Fibroblast of skin of right quadriceps (primary cell): Measurements from ENCODE around the gene ZDHHC4.

Experiments
- DNase-seq: peaks from one replicate; pipeline ENCODE4 v3.0.0-alpha.2; 2013

The ZDHHC4 gene

DNA sequence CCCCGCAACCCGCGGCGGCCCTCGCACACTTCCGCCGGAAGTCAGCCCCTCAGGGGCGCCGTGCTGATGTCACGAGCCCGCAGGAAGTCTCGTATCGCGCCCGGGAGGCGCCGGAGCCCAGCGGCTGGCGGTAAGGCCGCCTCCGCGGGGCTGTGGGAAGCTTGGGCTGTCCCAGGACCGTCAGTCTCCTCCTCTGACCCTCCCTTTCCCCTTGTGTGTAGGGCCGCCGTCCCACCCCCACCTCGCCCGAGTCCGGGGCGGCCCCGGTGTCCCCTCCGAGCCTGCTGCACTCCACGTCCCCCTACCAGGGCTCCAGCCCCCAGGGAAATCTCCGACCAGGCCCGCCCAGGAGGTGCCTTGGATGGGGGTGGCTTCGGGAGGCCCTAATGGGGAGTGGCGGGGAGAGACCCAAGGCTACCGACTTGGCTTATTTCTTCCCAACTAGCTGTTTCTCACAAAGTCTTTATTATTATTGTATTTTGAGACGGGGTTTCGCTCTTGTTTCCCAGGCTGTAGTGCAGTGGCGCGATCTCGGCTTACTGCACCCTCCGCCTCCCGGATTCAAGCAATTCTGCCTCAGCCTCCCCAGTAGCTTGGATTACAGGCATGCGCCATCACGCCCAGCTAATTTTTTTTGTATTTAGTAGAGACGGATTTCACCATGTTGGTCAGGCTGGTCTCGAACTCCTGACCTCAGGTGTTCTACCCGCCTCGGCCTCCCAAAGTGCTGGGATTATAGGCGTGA is at the start of gene ZDHHC4:
TSS of gene ZDHHC4 (plus strand) at position 86 of the 745 bp plus-strand sequence. CDS start 3,108 bp downstream, outside the sequence.
- DNase-seq, result peak; percentile 89

GRCh38 chr7:6528401-6529130 is 48.7 kb upstream of the ZDHHC4 start:
- no peak for DNase-seq

GRCh38 chr7:6529643-6530042 is 47.6 kb upstream of the ZDHHC4 start:
- DNase-seq, result no peak

DNA sequence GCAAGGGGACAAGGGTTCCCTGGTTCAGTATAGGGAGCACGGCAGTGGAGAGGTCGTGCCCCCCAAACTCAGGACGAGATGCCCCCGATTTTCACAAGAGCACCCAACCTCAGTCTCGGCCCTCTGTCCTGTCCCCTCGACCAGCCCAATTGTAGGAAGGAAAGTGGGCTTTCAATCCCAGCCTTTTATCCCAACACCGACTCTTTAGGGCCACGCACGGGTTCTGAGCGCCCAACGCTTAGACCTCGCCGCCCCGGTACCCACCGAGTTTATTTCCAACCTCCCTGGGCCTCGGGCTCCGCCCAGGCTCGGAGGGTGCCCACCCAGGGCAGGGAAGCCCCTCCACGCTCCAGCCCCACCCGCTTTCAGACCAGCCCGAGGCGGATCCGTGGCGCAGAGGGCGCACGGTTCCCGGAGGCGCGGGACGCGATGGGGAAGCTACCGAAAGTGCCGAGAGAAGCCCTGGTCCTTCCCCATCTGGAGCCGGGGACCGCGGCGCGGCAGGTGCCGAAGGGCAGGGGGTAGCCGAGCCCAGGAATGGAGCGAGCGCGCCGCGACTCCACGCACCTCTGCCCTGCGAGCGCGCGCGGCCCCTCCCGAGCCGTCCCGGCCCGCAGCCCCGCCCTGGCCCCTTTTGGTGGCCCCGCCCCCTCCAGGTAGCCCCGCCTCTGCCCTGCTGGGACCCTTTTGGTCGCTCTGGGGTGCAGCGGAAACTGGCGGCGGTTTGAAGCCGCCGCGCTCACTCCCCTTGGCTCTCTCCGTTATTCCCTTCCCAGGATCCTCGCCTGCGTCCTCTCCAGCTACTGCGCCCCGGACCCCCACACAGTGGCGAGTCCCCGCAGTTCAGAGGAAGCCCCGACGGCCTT is 46.4 kb upstream of the ZDHHC4 start:
- DNase-seq, result no peak

- no peak for DNase-seq
Observed at GRCh38 chr7:6531492-6532279, 45.6 kb upstream of the ZDHHC4 start.

DNA sequence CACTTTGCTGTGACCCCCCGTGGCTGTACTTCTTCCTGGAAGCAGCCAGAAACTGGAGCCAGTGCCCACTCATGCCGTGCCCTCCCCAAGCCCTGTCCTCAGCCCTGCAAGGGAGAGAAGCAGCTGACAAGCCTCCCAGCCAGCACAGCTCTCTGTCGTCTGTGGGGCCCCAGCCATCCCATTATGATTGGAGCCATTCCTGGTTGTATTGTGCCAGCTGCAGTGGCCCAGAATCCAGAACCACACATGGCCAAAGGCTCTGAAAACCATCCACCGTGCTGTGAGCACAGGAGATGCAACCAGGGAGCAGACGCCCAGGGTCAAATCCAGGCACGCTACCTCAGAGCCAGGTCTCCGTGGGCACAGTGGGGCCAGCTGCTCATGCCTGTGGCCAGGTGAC is 44.7 kb upstream of the ZDHHC4 start:
- DNase-seq, result no peak

DNA sequence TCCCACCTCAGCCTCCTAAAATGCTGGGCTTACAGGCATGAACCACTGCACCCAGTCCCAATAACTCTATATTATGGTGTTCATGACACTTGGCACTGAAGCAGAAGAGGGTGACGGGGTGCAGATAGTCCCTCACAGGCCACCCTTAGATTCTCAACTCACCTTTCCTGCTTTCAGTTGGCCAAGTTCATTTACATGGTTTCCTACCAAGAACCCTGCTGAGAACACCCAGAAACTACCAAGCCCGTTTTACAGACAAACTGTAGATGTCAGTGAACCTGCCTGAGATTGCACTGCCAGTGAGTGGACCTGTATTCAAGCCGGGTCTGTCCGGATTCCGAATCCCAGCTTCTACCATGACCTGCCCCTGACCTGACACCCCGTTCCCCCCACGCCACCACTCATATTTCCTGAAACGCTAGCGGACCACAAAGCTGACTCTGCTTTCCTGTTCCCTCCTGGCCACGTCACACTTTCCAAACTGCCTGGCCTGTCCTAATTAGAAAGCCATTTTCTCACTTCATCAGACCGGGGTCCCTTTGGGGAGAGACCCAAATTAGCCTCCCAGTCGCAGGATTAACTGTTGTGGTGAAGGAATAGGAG is 43.3 kb upstream of the ZDHHC4 start:
- DNase-seq, result no peak

DNA sequence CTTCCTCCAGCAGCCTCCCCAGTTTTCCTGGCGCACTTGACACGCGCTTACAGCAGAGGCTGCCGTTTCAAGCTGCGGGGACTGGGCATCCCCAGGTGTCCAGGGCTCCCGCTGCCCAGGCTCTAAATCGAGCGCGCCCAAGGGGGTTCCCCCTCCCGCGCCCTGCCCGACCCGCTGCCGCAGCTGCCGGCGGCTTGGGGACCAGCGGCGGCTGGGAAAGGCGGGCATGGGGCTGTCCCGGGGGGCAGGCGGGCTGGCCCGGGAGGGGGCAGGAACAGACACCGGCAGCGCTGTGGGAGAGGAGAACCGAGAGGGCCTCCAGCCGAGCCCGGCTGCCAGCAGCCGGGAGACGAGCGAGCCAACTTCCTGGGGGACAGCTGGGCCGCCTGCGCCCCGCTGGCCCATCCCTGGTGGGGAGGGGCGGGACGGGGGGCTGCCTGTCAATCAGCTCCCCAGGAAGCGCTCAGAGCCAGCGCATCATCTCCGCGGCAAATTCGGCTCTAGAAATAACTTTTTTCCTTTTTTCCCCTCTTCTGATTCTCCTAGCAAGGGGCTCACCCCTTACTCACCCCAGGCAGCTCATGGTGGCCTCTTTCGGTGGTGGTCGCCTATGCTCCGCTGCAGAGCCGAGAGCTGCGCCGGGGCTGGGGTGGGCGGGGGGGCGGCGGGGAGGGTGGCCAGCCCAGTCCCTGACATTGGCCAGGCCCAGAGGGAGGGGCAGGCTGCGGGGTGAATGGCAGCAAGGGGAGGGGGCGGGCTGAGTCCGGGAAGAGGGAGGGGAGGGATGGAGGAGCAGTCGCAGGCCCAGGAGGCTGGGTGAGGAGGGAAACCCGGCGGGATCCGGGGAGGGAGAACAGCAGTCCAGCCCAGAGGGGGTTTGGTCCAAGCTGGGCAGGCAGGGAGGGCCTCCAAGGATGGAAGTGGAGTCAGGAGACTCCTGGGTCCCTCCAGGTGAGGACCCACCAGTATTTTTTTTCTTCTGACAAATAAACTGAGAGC is 40.7 kb upstream of the ZDHHC4 start:
- DNase-seq, result no peak

DNA sequence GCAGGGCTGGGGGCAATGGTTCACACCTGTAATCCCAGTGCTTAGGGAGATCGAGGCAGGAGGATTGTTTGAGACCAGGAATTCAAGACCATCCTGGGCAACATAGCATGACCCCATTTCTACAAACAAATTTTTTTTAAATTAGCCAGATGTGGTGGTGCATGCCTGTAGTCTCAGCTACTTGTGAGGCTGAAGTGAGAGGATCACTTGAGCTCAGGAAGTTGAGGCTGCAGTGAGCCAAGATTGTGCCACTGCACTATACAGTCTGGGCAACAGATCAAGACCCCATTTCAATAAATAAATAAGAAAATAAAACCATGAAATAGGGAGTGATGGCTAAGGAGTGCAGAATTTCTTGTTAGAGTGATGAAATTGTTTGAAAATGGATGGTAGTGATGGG is 34.9 kb upstream of the ZDHHC4 start:
- no peak for DNase-seq

- no peak for DNase-seq
Observed at GRCh38 chr7:6545398-6546126, 31.7 kb upstream of the ZDHHC4 start.

DNA sequence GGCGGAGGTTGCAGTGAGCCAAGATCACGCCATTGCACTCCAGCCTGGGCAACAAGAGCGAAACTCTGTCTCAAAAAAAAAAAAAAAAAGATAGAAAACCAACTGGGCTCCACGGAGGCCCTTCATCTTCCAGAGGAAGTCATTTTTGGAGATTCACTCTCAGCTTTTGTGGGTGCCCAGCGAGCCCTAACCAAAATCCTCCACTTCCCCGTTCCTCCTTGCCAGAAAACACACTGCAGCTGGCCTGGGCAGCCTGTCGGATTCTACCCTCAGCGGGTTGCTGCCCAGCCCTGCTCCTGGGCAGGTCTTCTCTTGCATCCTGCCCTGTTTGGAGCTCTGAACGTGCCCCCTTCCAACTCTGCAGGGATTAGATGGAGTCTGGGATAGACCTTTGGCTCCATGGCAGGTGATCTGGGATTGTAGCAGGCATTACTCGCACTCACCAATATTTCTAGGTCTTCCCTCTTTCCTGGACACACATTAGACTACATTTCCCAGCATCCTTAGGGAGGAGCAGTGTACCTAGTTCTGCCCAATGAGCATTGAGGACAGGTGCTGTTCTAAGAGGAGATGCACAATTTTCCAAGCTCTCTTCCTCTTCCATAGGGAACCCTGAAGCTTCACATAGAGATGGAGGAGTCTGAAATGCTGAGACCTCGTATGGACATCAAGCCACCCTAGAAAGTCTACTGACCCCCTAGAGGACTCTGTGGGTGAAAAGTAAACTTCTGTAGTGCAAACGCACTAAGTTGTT is 30.6 kb upstream of the ZDHHC4 start:
- no peak for DNase-seq

GRCh38 chr7:6547400-6547799 is 29.9 kb upstream of the ZDHHC4 start:
- DNase-seq, result no peak

- no peak for DNase-seq
Observed at GRCh38 chr7:6551016-6551511, 26.2 kb upstream of the ZDHHC4 start, which contains the start of gene GRID2IP. TSS of gene GRID2IP (minus strand) at chr7:6551461. CDS start at chr7:6551436, 25 bp downstream.

- no peak for DNase-seq
Observed at GRCh38 chr7:6553448-6554044, 23.7 kb upstream of the ZDHHC4 start.

GRCh38 chr7:6554848-6555247 is 22.4 kb upstream of the ZDHHC4 start:
- no peak for DNase-seq

DNA sequence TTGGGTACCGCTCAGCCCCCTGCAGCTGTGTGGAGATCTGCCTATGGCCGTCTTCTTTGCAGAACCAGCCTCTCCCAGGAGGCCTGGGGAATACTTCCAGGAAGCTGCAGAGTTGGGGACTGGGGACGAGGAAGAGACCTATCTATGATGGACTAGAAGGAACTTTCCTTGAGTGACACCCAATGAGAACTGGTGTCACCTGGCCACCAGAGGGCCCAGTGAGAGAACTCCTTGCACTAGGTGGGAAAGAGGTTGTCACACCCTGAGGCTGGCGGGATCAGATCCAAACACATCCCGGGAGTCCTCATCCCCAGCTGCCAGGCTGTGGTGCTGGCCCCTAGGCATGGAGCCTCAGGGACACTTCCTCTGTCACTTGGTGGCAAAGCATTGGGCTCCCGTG is 21.1 kb upstream of the ZDHHC4 start:
- no peak for DNase-seq

DNA sequence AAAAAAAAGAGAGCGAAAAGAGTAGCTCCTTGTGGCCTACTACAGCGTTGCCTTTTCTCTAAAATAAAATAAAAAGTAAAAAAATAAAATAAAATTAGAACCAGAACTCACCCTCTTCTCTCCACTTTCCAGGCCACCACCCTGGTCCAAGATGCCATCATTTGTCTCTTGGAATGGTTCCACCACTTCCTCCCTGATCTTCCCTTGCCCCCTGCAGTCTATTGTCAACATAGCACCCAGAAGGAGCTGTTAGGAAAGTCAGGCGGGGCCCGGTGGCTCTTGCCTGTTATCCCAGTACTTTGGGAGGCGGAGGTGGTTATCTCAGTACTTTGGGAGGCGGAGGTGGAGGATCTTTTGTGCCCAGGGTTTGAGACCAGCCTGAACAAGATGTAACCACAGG is 18.4 kb upstream of the ZDHHC4 start:
- peak; percentile 36 for DNase-seq

DNA sequence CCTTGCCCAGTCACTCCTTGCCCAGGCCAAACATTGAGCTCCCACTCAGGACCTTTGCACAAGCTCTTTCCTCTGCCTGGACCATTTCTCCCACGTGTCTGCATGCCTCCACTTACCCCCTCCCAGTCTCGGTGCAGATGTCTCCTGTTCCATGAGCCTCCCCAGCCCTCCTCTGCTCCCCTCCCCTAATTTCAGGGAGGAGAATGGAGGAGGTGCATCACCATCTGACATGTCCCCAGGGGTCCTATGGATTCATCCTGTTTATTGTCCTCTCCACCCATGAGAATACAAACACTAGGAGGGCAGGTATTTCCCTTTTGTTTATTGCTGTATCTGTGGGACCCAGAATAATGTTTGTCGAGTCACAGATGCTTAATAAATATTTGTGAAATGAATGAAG is 17.4 kb upstream of the ZDHHC4 start:
- DNase-seq, result no peak

DNA sequence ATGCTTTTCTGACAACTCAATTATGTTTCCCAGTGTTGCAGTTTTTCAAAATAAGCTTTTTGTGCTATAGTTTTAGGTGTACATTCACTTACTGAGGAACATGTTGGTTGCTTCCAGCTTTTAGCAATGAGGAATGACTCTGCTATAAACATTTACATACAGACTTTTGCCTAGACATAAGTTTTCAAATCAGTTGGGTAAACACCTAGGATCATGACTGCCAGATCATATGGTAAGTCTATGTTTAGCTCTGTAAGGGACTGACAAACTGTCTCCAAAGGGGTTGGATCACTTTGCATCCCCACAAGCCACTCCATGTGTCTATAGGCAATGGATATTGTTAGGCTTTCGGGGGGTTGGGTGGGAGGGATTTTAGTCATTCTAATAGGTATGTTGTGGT is 15.1 kb upstream of the ZDHHC4 start:
- no peak for DNase-seq
